Prostate gland (tissue), 2 donors: ENCODE results near the gene GPER1. TPM values are rescaled to one million over a fixed set of nuclear protein-coding genes. Genes with fewer than 3 reads are reported as not detected.

ENCODE experiments used
- DNase-seq: peaks from one replicate; pipeline ENCODE4 v3.0.0-alpha.2; 2019; ENCODE audit warnings: low spot score
- H3K27ac ChIP-seq, 2 donors: fragments of 200-600 bp; sonication (generic); 2 replicates each; pipeline ENCODE4 v1.5.1; 2017 to 2019
- H3K27me3 ChIP-seq: fragments of 200-600 bp; sonication (generic); replicated peaks from 2 replicates; pipeline ENCODE4 v1.5.1; 2019; ENCODE audit not compliant: insufficient read depth
- H3K36me3 ChIP-seq, 2 donors: fragments of 200-600 bp; sonication (generic); 1 replicate in 1 of 2; 2 replicates in 1 of 2; pipeline versions ENCODE4 v1.5.1 to v1.8.1; 2017 to 2019
- H3K4me1 ChIP-seq: fragments of 200-600 bp; sonication (generic); replicated peaks from 2 replicates; pipeline ENCODE4 v1.5.1; 2019
- H3K4me3 ChIP-seq, 2 donors: fragments of 200-600 bp; sonication (generic); 2 replicates each; pipeline ENCODE4 v1.5.1; 2017 to 2019
- H3K9me3 ChIP-seq: fragments of 200-600 bp; sonication (generic); 2 replicates; pipeline ENCODE4 v1.5.1; 2017
- CTCF ChIP-seq, 4 experiments: fragments of 200-600 bp in 2 of 4; fragments of 450-650 bp in 2 of 4; sonication (generic) in 2 of 4; IDR thresholded peaks; 1 replicate in 3 of 4; 2 replicates in 1 of 4; pipeline ENCODE4 v1.5.1; 2016 to 2019; ENCODE audit warnings: antibody characterized with exemption in 4 of 4, mild to moderate bottlenecking in 2 of 4, moderate library complexity in 2 of 4
- POLR2A ChIP-seq: fragments of 450-650 bp; IDR thresholded peaks from one replicate; pipeline ENCODE4 v1.6.1; 2016; ENCODE audit warnings: antibody characterized with exemption, mild to moderate bottlenecking
- POLR2AphosphoS5 ChIP-seq: sonication (generic); formaldehyde crosslinking; IDR thresholded peaks from one replicate; pipeline ENCODE4 v1.6.1; 2017; ENCODE audit warnings: antibody characterized with exemption
- WGBS: methylation state at CpG from one replicate; pipeline ENCODE4 v1.1.5; 2018; 5-methylcytosine and 5-hydroxymethylcytosine counted together
- intact Hi-C: fragments of 100-400 bp; cut with DNase I; formaldehyde crosslinking; loops from one replicate; pipeline ENCODE4 v1.14.2; 2022
- total RNA-seq, 2 donors: library from RNA; depleted of rRNA; stranded (reverse); fragments of >200 nt; gene quantifications; one replicate each; pipeline ENCODE4 v1.1.0, GENCODE V29; 2016

GPER1 gene
- total RNA-seq, 2 donors from 2014 or later = 7.4 to 11.5 TPM

DNA sequence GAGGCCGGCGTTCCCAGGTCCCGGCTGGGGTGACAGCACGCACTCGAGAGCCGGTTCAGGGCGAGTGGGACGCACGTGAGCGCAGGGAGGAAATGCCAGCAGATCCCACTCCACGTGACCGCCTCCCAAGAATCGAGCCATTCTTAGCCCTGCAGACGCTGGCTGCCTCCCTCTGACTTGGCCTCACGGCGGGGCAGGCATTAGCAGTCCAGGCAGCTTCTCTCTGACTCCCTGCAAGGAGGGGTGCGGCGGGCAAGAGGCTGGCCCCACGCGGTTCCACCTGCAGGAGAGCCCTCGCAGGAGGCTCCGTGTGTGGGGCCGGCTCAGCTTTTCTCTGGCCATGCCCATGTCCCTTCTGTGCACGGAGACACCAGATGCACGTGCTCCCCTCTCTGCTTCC, 33.5 kb upstream of the GPER1 start:
- no peak overlapping the region for H3K4me3 ChIP-seq
- intact Hi-C loops = no loop called here

GRCh38 chr7:1054861-1055450, 33.0 kb upstream of the GPER1 start:
- no peak overlapping the region for H3K4me3 ChIP-seq
- intact Hi-C loops = no loop called here
- H3K27me3 ChIP-seq = no peaks in the 10 kb centered on the region
- WGBS = 25% methylated on average over 28 of the region's 32 CpGs
- H3K27ac ChIP-seq = peak overlapping the region in 1 of 2 donors; percentile 39
- peak; percentile 57 for DNase-seq
- H3K4me1 ChIP-seq = peaks cover 4% of the 10 kb centered on the region
- TF ChIP-seq CTCF (IDR thresholded peaks at IDR 0.05) (no peak), POLR2AphosphoS5 (peak; percentile 35)
- no peaks in the 10 kb centered on the region for H3K36me3 ChIP-seq
- H3K9me3 ChIP-seq = no peaks in the 10 kb centered on the region

More for the DNA sequence above, 33.5 kb upstream of the GPER1 start:
- DNase-seq = no peak
- no peaks in the 10 kb centered on the region for H3K36me3 ChIP-seq
- H3K27ac ChIP-seq = peak overlapping the region in 1 of 2 donors; percentile 39
- no peaks in the 10 kb centered on the region for H3K27me3 ChIP-seq
- no peaks in the 10 kb centered on the region for H3K9me3 ChIP-seq
- WGBS = 72% methylated on average over 25 of the region's 25 CpGs
- H3K4me1 ChIP-seq = peaks cover 4% of the 10 kb centered on the region
- TF ChIP-seq POLR2A (no peak), POLR2AphosphoS5 (no peak), CTCF (IDR thresholded peaks at IDR 0.05) (no peak)

GRCh38 chr7:1055491-1055955, 32.4 kb upstream of the GPER1 start:
- peak overlapping the region in 1 of 2 donors; percentile 39 for H3K27ac ChIP-seq
- 59% methylated on average over 14 of the region's 15 CpGs for WGBS
- H3K4me3 ChIP-seq = no peak overlapping the region
- DNase-seq = no peak
- peaks cover 4% of the 10 kb centered on the region for H3K4me1 ChIP-seq
- TF ChIP-seq POLR2AphosphoS5 = no peak
- TF ChIP-seq CTCF (IDR thresholded peaks at IDR 0.05) = no peak
- TF ChIP-seq POLR2A = no peak
- no peaks in the 10 kb centered on the region for H3K9me3 ChIP-seq
- intact Hi-C loops = no loop called here
- no peaks in the 10 kb centered on the region for H3K36me3 ChIP-seq
- H3K27me3 ChIP-seq = no peaks in the 10 kb centered on the region

- Histone ChIP-seq H3K4me1 (peaks cover 4% of the 10 kb centered on the region), H3K27ac (peak overlapping the region in 1 of 2 donors; percentile 39), H3K36me3 (no peaks in the 10 kb centered on the region), H3K4me3 (no peak overlapping the region), H3K27me3 (no peaks in the 10 kb centered on the region), H3K9me3 (no peaks in the 10 kb centered on the region)
- no peak for DNase-seq
- TF ChIP-seq POLR2AphosphoS5 = no peak
- TF ChIP-seq CTCF (IDR thresholded peaks at IDR 0.05) = no peak
- TF ChIP-seq POLR2A = no peak
- 75% methylated on average over 27 of the region's 36 CpGs for WGBS
- intact Hi-C loops = no loop called here
These were observed 31.7 kb upstream of the GPER1 start for GRCh38 chr7:1055956-1056784.
